Right lobe of liver (tissue), 4 donors: ENCODE measurements around the gene FOXI1.

ENCODE experiments used
- POLR2A ChIP-seq: fragments of 450-650 bp; IDR thresholded peaks from one replicate; pipeline ENCODE4 v1.6.1; 2017; ENCODE audit warnings: antibody characterized with exemption, mild to moderate bottlenecking
- TF ChIP-seq, protein P1 (sequence below), 4 donors: fragments of 200-600 bp in 3 of 4; fragments of 450-650 bp in 1 of 4; IDR thresholded peaks; one replicate each; pipeline versions ENCODE4 v1.5.1 to v1.8.0; 2016 to 2022; ENCODE audit warnings: antibody characterized with exemption in 4 of 4, mild to moderate bottlenecking in 2 of 4
- donor health status: DM: no; HTN: no; CAD: no.
- donor health status: DM: no; HTN: no; CAD: no.
- donor health status: DM: no; HTN: yes; CAD: no.

DNA sequence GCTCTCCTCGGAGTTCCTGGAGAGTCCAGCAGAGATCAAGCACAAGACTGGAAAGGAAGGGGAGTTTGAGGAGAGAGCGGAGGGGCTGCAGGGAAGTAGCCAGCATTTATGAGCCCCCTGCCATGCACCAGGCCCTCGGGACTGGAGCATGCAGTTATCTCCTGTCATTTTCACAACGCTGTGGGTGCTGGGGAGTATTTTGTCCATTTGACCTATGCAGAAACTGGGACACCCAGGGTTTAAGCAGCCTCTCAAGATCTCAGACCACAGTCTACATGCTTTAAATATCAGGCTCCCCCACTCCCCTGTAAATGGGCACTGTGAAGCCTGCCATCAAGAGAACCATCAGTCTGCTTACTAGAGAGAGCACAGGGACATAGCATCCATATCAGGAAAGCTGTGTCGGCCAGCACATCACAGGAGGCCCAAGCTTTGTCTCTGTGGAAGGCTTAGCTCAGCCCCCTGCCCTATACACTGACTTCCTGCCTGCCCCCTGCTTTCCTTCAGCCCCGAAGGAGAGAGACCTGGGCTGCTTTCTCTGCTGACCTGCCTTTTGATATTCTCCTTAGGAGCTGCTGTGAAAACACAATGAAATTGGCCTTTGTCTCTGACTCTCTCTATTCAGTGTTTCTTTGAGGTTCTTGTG, 7.3 kb downstream of the FOXI1 start:
- TF ChIP-seq, protein P1, sequence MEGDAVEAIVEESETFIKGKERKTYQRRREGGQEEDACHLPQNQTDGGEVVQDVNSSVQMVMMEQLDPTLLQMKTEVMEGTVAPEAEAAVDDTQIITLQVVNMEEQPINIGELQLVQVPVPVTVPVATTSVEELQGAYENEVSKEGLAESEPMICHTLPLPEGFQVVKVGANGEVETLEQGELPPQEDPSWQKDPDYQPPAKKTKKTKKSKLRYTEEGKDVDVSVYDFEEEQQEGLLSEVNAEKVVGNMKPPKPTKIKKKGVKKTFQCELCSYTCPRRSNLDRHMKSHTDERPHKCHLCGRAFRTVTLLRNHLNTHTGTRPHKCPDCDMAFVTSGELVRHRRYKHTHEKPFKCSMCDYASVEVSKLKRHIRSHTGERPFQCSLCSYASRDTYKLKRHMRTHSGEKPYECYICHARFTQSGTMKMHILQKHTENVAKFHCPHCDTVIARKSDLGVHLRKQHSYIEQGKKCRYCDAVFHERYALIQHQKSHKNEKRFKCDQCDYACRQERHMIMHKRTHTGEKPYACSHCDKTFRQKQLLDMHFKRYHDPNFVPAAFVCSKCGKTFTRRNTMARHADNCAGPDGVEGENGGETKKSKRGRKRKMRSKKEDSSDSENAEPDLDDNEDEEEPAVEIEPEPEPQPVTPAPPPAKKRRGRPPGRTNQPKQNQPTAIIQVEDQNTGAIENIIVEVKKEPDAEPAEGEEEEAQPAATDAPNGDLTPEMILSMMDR (IDR thresholded peaks at IDR 0.05), result no peak
- TF ChIP-seq POLR2A, result no peak
